GM10266 (cell line): ENCODE results near the gene ZNF507.
A peak's percentile ranks its signal among the peaks of the same experiment; 100 is the strongest.

Source experiments
- DNase-seq: peaks from one replicate; pipeline ENCODE4 v3.0.0; 2012; ENCODE audit errors: extremely low spot score
- CTCF ChIP-seq: IDR thresholded peaks from 2 replicates; pipeline ENCODE4 v1.5.1; 2012; ENCODE audit warnings: mild to moderate bottlenecking, low read depth; ENCODE audit not compliant: control insufficient read depth, insufficient read depth; ENCODE audit errors: missing control alignments

ZNF507 gene

GRCh38 chr19:32349724-32350470 lies 4.5 kb downstream of the ZNF507 start:
- TF ChIP-seq CTCF: no peak
- no peak for DNase-seq

GRCh38 chr19:32350471-32350865 lies 5.1 kb downstream of the ZNF507 start:
- TF ChIP-seq CTCF: no peak
- no peak for DNase-seq

GRCh38 chr19:32350987-32351348 lies 5.6 kb downstream of the ZNF507 start:
- no peak for DNase-seq
- no peak for TF ChIP-seq CTCF

- DNase-seq: no peak
- no peak for TF ChIP-seq CTCF
Observed at GRCh38 chr19:32352241-32352630, 6.8 kb downstream of the ZNF507 start.

GRCh38 chr19:32354345-32354744 lies 8.9 kb downstream of the ZNF507 start:
- no peak for DNase-seq

GRCh38 chr19:32355309-32355708 lies 9.9 kb downstream of the ZNF507 start:
- no peak for TF ChIP-seq CTCF
- no peak for DNase-seq

More at GRCh38 chr19:32354345-32354744, 8.9 kb downstream of the ZNF507 start:
- TF ChIP-seq CTCF: no peak

- TF ChIP-seq CTCF: peak; percentile 18
- DNase-seq: no peak
Observed at GRCh38 chr19:32357720-32358119, 12.3 kb downstream of the ZNF507 start.
